Hepatocyte (in vitro differentiated cells): ENCODE measurements around the gene FOXF1. TPM values are rescaled to one million over a fixed set of nuclear protein-coding genes. Genes with fewer than 3 reads are reported as not detected.

Experiments
- DNase-seq: peaks from one replicate; pipeline ENCODE4 v3.0.0-alpha.2; 2016; ENCODE audit warnings: low spot score
- H2AFZ ChIP-seq: fragments of 200-600 bp; sonication (generic); 2 replicates; pipeline ENCODE4 v1.6.0; 2016; ENCODE audit warnings: antibody characterized with exemption, mild to moderate bottlenecking
- H3K27ac ChIP-seq: fragments of 200-600 bp; sonication (generic); 2 replicates; pipeline ENCODE4 v1.5.1; 2016; ENCODE audit warnings: mild to moderate bottlenecking
- H3K27me3 ChIP-seq: fragments of 200-600 bp; sonication (generic); 2 replicates; pipeline ENCODE4 v1.6.1; 2016
- H3K36me3 ChIP-seq: fragments of 200-600 bp; sonication (generic); replicated peaks from 2 replicates; pipeline ENCODE4 v1.5.1; 2016; ENCODE audit warnings: low read depth; ENCODE audit not compliant: insufficient read depth
- H3K4me1 ChIP-seq: fragments of 200-600 bp; sonication (generic); 2 replicates; pipeline ENCODE4 v1.5.1; 2016; ENCODE audit warnings: mild to moderate bottlenecking, moderate library complexity; ENCODE audit not compliant: insufficient read depth
- H3K4me2 ChIP-seq: fragments of 200-600 bp; sonication (generic); 2 replicates; pipeline ENCODE4 v1.6.0; 2016
- H3K4me3 ChIP-seq: fragments of 200-600 bp; sonication (generic); 2 replicates; pipeline ENCODE4 v1.5.1; 2016; ENCODE audit warnings: mild to moderate bottlenecking
- H3K79me2 ChIP-seq: fragments of 200-600 bp; sonication (generic); 2 replicates; pipeline ENCODE4 v1.6.0; 2017; ENCODE audit warnings: mild to moderate bottlenecking
- H3K9me2 ChIP-seq: fragments of 200-600 bp; sonication (generic); replicated peaks from 2 replicates; pipeline ENCODE4 v1.6.0; 2017; ENCODE audit warnings: mild to moderate bottlenecking; ENCODE audit not compliant: insufficient read depth
- H3K9me3 ChIP-seq: fragments of 200-600 bp; sonication (generic); 2 replicates; pipeline ENCODE4 v1.5.1; 2016; ENCODE audit warnings: low read depth, mild to moderate bottlenecking
- H4K20me1 ChIP-seq: fragments of 200-600 bp; sonication (generic); 2 replicates; pipeline ENCODE4 v1.6.0; 2016; ENCODE audit warnings: mild to moderate bottlenecking; ENCODE audit not compliant: insufficient read depth, poor library complexity, severe bottlenecking
- CTCF ChIP-seq: fragments of 200-600 bp; sonication (generic); IDR thresholded peaks from 2 replicates; pipeline ENCODE4 v1.5.1; 2016; ENCODE audit warnings: antibody characterized with exemption, mild to moderate bottlenecking; ENCODE audit not compliant: poor library complexity
- EZH2 ChIP-seq: fragments of 200-600 bp; sonication (generic); IDR thresholded peaks from 2 replicates; pipeline ENCODE4 v1.6.1; 2016; ENCODE audit warnings: antibody characterized with exemption, mild to moderate bottlenecking, borderline replicate concordance
- EZH2phosphoT487 ChIP-seq: fragments of 200-600 bp; sonication (generic); IDR thresholded peaks from one replicate; pipeline ENCODE4 v1.6.1; 2018; ENCODE audit warnings: antibody characterized with exemption, mild to moderate bottlenecking, low read depth, moderate library complexity; ENCODE audit not compliant: unreplicated experiment, severe bottlenecking
- WGBS: methylation state at CpG from one replicate; pipeline ENCODE4 v1.1.6; 2016; ENCODE audit warnings: low lambda C conversion rate; ENCODE audit errors: missing lambda C conversion rate; 5-methylcytosine and 5-hydroxymethylcytosine counted together
- polyA plus RNA-seq: library from polyadenylated mRNA; unstranded; fragments of >200 nt; fragmentation: Nextera tagmentation; extraction: Ambion mirVana; gene quantifications from 2 replicates; pipeline ENCODE4 v1.2.1, GENCODE V29; 2016
- total RNA-seq: library from RNA; depleted of rRNA; stranded (reverse); fragments of >200 nt; gene quantifications from 2 replicates; pipeline ENCODE4 v1.2.3, GENCODE V29; 2014

Gene FOXF1
- total and polyA plus RNA-seq, 2 experiments from 2014 or later = 26.8 to 37.4 TPM

- H4K20me1 ChIP-seq = no peaks in the 10 kb centered on the region
- no peak for TF ChIP-seq EZH2
- TF ChIP-seq EZH2phosphoT487 = no peak
- TF ChIP-seq CTCF = no peak
- H2AFZ ChIP-seq = no peak overlapping the region
- no peak overlapping the region for H3K4me2 ChIP-seq
- no peak overlapping the region for H3K4me3 ChIP-seq
- no peak overlapping the region for H3K27ac ChIP-seq
- no peaks in the 10 kb centered on the region for H3K27me3 ChIP-seq
- DNase-seq = no peak
- H3K36me3 ChIP-seq = no peaks in the 10 kb centered on the region
- no peaks in the 10 kb centered on the region for H3K9me3 ChIP-seq
- peaks cover 10% of the 10 kb centered on the region for H3K4me1 ChIP-seq
- 86% methylated on average over 4 of the region's 4 CpGs for WGBS
- H3K9me2 ChIP-seq = no peaks in the 10 kb centered on the region
- peaks cover 11% of the 10 kb centered on the region for H3K79me2 ChIP-seq
These were observed 47.3 kb downstream of the FOXF1 start for GRCh38 chr16:86557587-86557986.

GRCh38 chr16:86558355-86559193 is 48.2 kb downstream of the FOXF1 start:
- Histone ChIP-seq H3K27ac (no peak overlapping the region), H3K9me2 (no peaks in the 10 kb centered on the region), H3K79me2 (peaks cover 11% of the 10 kb centered on the region), H3K9me3 (no peaks in the 10 kb centered on the region), H3K36me3 (no peaks in the 10 kb centered on the region), H2AFZ (no peak overlapping the region), H3K27me3 (no peaks in the 10 kb centered on the region), H3K4me2 (no peak overlapping the region), H4K20me1 (no peaks in the 10 kb centered on the region), H3K4me1 (peaks cover 10% of the 10 kb centered on the region), H3K4me3 (no peak overlapping the region)
- TF ChIP-seq EZH2phosphoT487 (no peak), CTCF (no peak), EZH2 (no peak)
- 85% methylated on average over 28 of the region's 28 CpGs for WGBS
- no peak for DNase-seq

- TF ChIP-seq EZH2 (no peak), CTCF (no peak), EZH2phosphoT487 (no peak)
- no peaks in the 10 kb centered on the region for H3K36me3 ChIP-seq
- WGBS = 91% methylated on average over 4 of the region's 9 CpGs
- no peak overlapping the region for H3K4me3 ChIP-seq
- H3K79me2 ChIP-seq = no peaks in the 10 kb centered on the region
- H4K20me1 ChIP-seq = no peaks in the 10 kb centered on the region
- H3K4me1 ChIP-seq = peaks cover 8% of the 10 kb centered on the region
- H3K9me2 ChIP-seq = no peaks in the 10 kb centered on the region
- DNase-seq = no peak
- peaks cover 9% of the 10 kb centered on the region for H3K27me3 ChIP-seq
- H3K9me3 ChIP-seq = no peaks in the 10 kb centered on the region
- no peak overlapping the region for H2AFZ ChIP-seq
- no peak overlapping the region for H3K4me2 ChIP-seq
- no peak overlapping the region for H3K27ac ChIP-seq
These were observed 49.5 kb downstream of the FOXF1 start for GRCh38 chr16:86559802-86560305.
